Measurements from ENCODE around the gene MED12L. TPM values are rescaled to one million over a fixed set of nuclear protein-coding genes. Genes with fewer than 3 reads are reported as not detected.
A peak's percentile ranks its signal among the peaks of the same experiment; 100 is the strongest.

MED12L gene
- total RNA-seq, 1 donor from 2014 or later, result 5.5 TPM

DNA sequence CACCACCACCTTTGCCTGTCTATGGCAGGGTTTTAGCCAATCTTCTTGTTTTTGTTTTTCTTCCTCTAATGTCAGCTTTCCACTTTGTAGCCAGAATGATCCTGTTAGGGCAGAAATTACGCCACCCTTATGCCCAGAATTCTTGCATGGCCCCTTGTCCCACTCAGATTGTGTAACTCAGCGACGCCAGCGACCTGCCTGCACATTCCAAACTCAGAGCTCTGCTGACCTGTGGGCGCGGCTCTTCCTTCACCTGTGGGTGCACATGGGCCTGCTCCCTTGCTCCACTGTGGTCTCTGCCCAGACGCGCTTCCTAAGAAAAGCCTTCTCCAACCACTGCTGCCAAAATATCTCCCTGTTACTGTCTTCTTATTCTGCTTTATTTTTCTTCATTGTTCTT, 45.0 kb downstream of the MED12L start:
- intact Hi-C loops (cut with DNase I), result no loop called here
- no peak for DNase-seq (ENCODE audit: low spot score)

DNA sequence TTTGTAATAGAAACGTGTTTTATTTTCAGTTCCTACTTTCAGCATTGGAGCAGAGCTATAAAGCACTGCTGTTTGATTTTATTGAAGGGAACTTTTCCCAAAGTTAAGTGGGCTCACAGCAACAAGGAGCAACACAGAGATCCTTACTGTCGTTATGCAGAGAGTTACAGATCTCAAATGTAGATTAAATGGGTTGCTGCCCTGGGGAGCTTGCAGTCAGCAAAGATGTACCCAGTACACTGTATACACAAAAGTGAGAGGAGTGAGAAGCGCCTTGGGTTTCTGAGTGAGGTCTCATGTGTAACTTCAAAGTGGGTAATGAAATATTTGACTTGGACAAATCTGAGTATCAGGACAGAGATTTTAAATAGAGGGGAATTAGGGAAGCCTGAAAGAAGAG, 47.7 kb downstream of the MED12L start:
- DNase-seq (ENCODE audit: low spot score), result no peak
- intact Hi-C loops (cut with DNase I), result no loop called here

DNA sequence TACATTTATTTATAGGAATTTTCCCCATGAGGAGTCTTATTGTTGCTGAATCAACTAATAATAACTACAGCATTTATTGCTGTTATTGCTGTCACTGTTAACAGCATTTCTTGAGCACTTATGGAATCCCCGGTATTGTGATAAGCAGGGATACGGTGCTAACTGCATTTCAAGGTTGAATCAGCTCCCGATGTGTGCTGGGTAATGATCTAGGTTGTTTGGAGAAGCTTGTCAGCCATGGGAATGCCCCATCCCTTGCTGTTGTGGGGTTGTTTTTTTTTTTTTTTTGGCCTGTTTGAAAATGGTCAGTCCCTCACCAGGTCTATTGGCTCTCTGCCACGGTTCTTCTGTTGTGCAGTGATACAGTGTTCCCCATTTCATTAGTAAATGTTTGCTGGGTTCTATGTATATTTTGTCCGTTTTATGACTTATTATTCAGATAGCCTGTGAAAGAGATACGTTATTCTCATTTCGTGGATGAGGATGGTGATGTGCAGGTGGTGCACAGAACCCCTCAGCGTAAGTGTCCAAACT, 48.5 kb downstream of the MED12L start:
- intact Hi-C loops (cut with DNase I), result no loop called here
- DNase-seq (ENCODE audit: low spot score), result no peak

DNA sequence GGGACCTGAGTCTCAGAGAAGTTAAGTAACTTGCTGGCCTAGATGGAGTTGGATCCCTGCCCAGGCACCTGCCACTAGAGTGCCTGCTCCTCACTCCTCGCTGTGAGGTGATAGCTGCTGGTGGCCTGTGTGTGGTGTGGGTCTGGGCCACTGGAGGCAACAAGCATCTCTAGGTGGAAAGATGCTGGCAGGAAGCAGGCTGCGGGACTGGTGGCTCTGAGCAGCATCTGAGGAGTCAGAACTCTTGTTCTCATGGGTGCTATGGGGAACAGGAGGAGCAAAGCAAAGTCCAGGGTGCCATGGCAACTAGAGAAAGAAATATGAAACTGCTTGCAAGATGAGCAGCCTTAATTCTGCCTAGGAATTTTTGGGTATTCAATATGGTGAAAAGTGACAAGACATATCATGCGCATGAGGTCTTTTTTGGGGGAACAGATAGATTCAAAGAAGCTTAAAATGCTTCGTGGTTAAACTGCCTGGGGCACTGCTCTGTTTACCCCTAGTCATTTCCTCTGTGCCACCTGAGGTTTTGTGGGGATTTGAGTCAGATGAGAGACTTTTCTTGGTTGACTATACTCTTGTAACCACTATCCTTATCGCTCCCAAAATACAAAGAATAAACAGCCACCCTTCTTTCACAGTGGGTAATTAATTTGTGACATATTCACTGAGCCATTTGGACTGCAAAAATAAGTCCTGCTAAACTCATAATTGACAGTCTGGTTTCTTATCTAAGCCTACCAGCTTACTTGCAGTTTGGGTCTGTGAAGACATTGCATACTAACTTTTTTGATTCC, 50.3 kb downstream of the MED12L start:
- no peak for DNase-seq (ENCODE audit: low spot score)

DNA sequence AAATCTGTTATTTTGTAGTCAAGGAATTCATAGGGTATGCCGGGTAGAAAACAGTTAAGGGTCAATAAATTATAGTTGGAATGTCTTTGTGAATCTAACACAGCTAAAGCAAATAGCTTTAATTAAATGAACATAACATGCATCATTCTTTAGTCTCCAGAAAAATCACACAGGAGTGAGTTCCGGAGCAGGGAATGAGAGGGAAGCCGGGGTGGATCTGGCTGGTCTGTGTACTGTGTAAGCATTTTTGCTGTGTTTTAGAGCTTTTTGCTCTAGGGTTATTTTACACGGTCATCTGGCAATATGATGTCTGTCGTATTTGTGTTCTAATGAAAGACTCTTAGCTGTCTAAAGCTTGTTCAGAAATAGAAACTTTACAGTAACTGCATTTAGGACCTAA, 57.5 kb downstream of the MED12L start:
- intact Hi-C loops (cut with DNase I), result no loop called here
- DNase-seq (ENCODE audit: low spot score), result no peak

More for the DNA sequence above, 50.3 kb downstream of the MED12L start:
- intact Hi-C loops (cut with DNase I), result no loop called here

DNA sequence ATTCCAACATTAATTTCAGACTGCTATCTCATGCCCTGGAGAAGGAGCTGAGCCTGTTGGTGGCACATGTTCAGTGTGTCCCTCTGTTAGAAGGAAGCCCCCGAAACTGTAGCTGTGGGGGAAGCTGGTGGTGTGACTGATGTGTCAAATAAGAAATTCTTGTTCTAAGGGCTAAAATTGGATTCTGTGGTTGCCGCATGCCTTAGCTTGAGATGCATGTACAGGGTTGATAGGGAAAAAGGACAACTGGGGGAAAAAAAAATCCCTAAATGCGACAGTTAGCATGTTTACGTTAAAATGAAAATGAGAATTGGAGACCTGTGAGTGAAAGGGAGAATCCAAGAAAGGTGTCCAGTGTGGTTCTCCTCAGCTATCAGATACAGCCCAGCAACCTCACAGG, 58.6 kb downstream of the MED12L start:
- intact Hi-C loops (cut with DNase I), result no loop called here

DNA sequence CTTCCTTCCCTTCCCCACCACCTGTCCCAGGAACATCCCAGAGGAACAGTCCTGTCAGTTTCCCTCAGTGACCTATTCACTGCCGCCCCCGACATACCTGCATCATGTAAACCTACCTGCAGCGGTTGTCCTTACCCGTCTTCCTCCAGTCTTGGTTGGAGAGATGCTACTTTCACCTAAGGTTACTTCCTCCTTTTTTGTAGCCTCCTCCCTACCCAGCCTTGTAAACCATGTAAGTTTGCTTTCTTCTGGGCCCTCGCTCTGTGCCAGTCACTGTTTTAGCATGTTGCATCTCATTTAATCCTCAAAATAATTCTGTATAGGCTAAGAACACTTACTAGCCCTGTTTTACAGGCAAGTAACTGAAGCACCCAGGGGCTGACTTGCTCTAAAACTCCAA, 59.3 kb downstream of the MED12L start:
- DNase-seq (ENCODE audit: low spot score), result no peak
- intact Hi-C loops (cut with DNase I), result loop anchor here (5.0 kb wide), 2 partner anchors 57 to 277 kb away; partner anchors contain the start of gene MED12L

More for the DNA sequence above, 58.6 kb downstream of the MED12L start:
- DNase-seq (ENCODE audit: low spot score), result no peak

DNA sequence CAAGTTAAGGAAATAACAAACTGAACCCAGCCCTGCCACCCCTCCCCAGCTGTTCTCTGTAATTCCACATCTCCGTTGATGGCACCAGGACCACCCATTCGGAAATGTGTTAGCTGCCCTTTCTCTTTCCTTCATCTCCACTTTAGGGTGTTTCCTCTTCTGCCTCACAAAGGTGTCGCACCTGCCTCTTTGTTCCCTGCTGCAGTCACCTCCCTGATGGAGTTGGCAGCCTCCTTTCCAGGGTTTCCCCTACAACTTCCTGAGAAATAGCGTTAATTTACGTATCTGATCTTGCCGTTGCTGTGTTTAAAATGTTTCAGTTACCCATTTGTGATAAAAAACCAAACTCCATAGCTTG, 60.2 kb downstream of the MED12L start:
- DNase-seq (ENCODE audit: low spot score), result no peak
- intact Hi-C loops (cut with DNase I), result loop anchor here (1.0 to 5.0 kb wide), 6 partner anchors 58 to 425 kb away; partner anchors contain the start of gene MED12L

DNA sequence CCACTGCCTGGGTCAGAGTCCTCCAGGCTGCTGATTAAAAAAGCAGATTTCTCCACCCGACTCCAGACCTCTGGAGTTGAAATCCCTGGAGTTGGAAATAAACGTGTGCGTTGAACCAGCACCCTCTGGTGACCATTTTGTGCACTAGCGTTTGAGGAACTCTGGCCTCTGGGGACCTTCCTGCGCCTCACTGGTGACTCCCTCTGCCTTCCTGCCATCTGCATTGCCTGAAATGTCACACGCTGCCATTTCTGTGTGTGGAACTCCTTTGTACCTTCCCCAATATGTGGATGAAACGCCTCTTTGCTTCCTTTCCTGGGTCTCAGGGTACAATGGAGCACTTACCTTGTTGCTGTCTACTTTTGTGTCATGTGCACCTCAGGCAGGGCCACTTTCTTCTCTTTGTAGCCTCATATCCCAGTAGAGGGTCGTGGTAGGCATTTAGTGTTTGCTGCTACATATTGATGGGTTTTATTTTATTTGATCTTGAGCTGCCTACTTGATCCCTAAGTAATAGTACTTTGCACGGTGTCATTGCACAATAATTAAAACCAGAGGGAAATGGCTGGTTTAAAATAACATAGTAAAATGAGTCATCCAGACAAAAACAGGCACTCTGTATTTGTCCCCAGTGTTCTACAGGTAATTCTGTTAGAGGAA, 60.7 kb downstream of the MED12L start:
- DNase-seq (ENCODE audit: low spot score), result peak; percentile 86
- intact Hi-C loops (cut with DNase I), result loop anchor here (1.0 to 5.0 kb wide), 6 partner anchors 59 to 425 kb away; partner anchors contain the start of gene MED12L

DNA sequence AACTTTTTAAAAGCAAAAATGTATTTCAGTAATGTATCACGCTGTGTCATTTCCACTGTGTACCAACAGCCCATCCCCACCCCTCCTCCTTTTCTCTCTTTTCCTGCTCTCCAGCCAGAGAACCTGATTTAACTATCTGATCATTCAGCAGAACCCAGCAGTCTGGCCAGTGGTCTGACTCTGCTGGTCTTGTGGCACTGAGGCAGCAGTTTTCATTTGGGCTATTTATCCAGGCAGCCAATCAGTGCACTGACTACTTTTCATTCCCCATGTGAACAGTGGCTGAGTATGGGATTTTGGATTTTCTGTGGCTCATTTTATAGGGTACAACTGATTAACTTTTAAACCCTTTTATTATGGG, 61.2 kb downstream of the MED12L start:
- intact Hi-C loops (cut with DNase I), result loop anchor here (1.0 to 5.0 kb wide), 6 partner anchors 59 to 426 kb away; partner anchors contain the start of gene MED12L

DNA sequence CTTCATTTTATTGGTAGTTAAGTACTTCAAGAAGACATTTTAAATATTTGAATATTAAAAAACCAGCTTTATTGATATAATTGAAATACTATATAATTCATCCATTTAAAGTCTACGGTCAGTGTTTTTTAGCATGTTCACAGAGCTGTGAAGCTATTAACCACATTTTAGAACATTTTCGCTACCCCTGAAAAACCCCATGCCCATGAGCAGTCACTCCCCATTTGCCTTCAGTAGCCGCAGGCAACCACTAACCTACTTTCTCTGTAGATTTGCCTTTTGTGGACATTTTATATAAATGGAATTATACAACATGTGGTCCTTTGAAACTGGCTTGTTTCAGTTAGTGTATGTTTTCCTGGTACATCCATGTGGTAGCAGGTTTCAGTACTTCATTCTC, 61.8 kb downstream of the MED12L start:
- intact Hi-C loops (cut with DNase I), result loop anchor here (2.0 to 5.0 kb wide), 4 partner anchors 60 to 426 kb away; partner anchors contain the start of gene MED12L
- no peak for DNase-seq (ENCODE audit: low spot score)

More for the DNA sequence above, 61.2 kb downstream of the MED12L start:
- no peak for DNase-seq (ENCODE audit: low spot score)

DNA sequence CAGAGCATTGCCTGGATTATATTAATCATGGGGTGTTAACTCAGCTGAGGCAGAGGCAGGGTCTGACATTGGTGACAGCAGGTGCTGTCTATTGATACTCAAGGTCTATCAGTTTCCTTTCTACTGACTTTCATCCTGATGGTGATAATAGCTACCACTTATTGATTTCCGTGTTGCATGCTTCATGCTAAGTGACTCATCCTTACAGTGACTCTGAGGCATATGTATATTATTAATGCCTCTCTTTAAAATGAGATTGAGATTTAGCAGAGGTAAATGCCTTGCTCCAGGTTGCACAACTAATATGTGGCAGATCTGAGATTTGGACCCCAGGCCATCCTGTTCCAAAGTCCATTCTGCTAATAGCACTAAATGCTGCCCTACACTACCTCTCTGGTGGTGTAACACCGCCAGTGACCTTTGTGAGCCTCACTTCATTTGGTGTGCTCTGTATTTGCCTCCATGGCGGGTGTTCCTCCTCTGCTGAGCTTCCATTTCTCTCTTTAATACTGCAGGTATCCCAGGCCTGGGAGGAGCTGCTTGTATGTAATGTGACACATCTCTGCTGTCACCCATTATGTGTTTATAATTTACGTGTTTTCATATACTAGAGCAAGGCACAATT, 67.1 kb downstream of the MED12L start:
- intact Hi-C loops (cut with DNase I), result no loop called here
- no peak for DNase-seq (ENCODE audit: low spot score)

DNA sequence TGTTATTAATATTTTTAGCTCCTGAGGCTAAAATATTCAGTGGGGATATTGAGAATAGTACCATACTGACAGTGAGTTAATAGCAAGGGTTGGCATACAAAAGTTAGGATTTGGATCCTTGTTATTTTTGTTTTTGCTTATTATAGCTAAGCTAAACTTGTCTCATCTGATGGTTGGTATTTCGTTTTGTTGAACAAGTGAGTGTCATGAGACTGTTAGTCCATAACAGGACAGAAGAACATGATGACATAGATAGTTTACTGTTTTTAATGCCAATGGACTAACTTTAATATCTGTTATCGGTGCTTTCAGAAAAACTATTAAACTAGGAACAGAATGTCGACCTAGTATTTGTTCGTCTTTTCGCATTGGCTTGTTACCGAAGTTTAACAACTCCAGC, 69.1 kb downstream of the MED12L start:
- no peak for DNase-seq (ENCODE audit: low spot score)
- intact Hi-C loops (cut with DNase I), result no loop called here

DNA sequence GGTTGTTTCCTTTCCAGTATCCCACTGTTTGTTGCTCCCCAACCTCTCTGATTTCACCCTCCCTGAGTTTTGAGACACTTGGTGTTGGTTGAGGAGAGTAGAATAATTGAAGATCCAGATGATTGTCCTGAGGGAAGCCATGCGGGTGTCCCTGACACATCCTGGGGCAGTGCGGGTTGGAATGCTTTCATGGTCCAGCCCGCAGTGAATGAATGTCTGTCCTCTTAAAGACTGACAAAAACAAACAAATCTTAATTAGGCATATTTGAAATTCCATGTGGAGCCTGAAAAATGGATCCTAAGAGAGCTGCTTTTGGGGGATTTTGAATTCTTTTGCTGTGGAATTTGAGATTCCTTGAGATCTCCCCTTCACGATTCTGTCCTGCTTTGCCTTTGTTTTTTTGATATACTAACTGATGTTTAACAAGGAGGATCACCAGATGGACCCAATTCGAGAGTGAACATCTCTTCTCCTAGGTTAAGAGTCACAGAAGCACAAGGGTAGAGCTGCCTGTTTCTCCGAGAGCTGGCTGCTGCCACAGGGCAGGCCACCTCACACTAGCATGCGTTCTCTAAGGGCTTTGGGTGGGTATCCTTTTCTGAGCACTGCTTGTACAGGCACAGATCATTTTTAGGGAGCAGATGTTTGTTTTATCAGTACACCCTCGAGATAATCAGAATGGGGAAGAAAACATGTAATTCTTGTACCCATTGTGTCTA, 70.1 kb downstream of the MED12L start:
- intact Hi-C loops (cut with DNase I), result no loop called here

DNA sequence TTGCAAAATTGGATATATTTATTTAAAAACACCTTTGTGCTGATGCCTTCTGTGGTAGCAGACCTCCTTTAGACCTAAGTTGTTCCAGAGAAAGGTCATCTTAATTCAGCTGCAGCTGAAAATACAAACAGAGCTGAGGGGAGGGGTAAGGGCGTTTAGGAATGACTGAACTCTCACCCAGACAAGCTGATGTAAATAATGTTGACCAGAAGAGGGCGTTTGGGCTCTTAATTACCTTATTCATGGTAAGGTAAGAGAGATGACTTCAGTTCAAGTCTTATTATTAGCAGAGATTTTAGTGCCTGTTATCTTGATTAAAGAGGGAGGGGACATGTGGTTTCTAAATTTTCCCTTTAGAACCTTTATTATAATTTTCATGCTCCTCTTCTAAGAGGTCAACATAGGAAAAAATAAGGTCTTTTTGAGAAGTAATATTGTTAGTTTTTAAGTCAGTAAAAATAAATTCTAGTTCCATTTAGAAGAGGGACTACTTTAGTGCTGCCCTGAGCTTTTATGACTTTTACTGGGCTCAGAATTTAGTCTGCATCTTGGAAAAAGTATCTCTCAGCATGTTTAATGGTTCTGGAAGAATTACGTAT, 71.3 kb downstream of the MED12L start:
- intact Hi-C loops (cut with DNase I), result no loop called here
- DNase-seq (ENCODE audit: low spot score), result no peak

More for the DNA sequence above, 70.1 kb downstream of the MED12L start:
- no peak for DNase-seq (ENCODE audit: low spot score)

DNA sequence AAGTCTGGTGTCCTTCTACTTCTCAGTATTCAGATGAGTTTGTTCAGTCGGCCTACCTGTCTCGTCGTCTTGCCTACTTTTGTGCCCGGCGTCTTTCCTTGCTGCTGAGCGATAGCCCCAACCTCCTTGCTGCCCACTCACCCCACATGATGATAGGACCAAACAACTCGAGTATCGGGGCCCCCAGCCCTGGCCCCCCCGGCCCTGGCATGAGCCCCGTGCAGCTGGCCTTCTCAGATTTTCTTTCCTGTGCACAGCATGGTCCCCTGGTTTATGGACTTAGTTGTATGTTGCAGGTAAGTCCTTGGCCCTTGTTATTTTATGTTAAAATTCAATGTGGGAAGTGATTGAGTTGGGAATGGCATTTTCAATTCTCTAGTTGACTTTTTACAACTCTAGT, 74.3 kb downstream of the MED12L start:
- DNase-seq (ENCODE audit: low spot score), result no peak
- intact Hi-C loops (cut with DNase I), result no loop called here

DNA sequence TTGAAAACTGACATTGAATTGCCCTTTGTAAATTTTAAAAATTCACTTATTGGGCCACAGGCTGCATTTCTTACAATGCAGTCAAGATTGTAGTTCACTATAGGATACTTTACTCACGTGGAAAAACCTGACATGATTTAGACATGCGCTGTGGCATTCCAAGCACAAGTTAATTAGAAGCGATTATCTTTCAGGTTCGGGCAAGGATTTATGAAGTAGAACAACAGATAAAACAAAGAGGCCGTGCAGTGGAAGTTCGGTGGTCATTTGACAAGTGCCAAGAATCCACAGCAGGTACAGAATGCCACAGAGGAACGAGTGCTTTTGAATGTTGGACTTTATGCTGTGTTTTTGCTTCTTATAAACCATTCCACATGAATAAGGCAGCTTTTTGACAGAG, 79.8 kb downstream of the MED12L start:
- no peak for DNase-seq (ENCODE audit: low spot score)
- intact Hi-C loops (cut with DNase I), result loop anchor here (5.0 kb wide), 1 partner anchor 62 kb away; no protein-coding TSS in a partner anchor

DNA sequence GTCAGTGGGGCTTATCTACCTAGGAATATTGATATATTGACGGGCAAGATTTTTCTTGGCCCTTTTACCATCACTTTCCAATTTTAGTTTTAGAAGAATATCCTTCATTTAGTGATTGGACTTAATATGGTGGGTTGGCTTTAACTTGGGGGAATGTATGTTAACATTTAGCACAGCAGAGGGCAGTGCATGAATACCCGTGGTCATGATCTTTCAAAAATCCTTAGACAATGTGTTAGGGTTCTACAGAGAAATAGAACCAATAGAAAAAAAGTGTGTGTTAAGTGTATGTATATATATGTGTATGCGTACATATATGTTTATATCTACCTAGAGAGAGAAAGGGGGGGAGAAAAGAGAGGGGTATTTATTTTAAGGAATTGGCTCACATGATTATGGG, 80.7 kb downstream of the MED12L start:
- intact Hi-C loops (cut with DNase I), result loop anchor here (5.0 kb wide), 1 partner anchor 61 kb away; no protein-coding TSS in a partner anchor
- DNase-seq (ENCODE audit: low spot score), result no peak

All from cardiac septum (tissue), 1 donor.